NCI-H82 (cell line): ENCODE results near the gene RNF227.
A peak's percentile ranks its signal among the peaks of the same experiment; 100 is the strongest.

Experiments used
- DNase-seq: peaks from one replicate; lab custom pipeline; 2025; lab: John Stamatoyannopoulos, UW

RNF227 gene

GRCh38 chr17:7889166-7889955 is 26.7 kb downstream of the RNF227 start:
- DNase-seq, result peak; percentile 96

DNA sequence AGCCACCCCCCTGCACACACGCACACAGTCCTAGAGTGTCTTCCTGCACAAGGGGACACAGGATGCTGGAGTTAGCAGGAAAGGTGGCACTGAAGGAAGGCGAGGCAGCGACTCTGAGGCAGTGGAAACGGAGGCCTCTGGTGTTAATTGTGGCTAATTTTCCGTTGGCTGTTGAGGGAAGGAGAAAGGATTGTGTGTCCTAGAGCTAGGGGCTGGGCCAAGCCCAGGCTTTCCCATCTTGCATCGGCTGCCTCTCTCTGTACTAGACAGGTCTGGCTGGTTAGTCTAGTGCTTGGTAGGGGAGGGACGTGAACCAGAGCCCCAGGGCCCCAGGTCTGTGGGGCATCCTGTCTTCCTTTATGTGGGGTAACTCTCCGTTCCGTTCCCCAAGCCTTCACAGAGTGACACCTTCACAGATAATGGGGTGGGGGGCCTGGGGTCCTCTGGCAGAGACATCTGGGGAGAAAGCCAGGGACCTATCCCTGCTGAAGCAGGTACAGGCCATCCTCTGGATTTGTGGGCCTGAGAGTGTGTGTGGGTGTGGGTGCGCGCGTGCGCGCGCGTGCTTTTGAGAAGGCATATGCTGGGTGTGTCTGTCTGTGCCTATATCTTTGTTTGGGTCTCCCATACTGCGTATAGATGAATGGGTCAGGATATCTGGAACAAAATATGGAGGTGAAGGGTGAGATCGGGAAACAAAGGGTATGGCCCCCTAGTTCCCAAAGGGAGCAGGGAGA is 27.7 kb downstream of the RNF227 start, which contains the start of gene CHD3:
Gene CHD3 (plus strand): TSS at position 606 of the 737 bp plus-strand sequence. CDS start 212 bp downstream, outside the sequence.
- peak; percentile 53 for DNase-seq

DNA sequence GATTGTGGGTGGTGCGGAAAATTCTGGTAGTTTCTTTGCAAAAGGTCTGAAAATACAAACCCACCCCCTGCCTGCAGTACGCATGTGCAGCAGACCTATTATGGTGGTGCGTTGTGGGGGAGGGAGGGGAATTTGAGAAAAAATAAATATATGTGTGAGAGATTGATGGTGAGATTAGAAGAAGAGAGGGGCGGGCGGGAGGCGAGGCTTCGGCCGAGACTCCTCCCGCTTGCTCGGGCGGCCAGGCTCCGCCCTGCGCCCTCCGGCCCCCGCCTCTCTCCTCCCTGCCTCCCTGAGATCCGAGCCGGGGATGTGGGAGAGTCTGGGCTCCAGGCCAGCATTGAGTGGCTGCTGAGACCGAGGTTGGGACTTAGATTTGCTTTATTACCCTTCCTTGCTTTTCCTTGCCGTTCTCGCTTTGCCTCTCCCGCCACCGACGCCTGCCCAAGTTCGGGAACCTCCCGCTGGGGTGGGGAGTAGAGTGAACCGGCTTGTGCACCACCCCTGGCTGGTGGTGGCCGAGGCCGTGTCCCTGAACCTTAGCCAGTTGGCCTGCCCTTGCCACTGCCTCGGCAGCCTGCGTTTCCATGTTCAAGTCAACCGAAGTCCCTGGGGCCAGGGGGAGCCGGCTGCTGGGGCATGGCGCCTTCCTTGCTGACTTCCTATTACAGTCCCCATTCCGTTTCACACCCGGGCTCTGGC is 28.5 kb downstream of the RNF227 start:
- peak; percentile 98 for DNase-seq

DNA sequence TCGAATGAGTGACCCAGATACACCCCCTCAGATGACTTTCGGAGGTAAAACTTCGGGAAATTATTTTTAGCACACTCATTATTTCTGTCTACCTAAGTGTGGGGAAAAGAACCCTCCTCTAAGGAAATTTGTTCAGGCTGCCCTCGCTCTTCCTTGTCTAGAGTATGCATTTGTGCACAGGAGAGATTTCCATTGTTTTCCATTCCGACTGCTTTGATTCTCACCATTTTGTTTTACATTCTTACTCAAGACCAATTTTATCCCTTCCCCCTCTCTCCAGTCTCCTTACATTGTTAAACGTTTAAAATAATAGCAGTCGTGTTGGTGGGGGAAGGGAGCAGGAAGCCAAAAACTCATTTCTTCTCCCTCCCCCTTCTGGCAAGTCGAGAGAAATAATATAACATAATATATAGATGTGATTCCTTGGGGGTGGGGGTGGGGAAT is 29.0 kb downstream of the RNF227 start:
- DNase-seq, result no peak

DNA sequence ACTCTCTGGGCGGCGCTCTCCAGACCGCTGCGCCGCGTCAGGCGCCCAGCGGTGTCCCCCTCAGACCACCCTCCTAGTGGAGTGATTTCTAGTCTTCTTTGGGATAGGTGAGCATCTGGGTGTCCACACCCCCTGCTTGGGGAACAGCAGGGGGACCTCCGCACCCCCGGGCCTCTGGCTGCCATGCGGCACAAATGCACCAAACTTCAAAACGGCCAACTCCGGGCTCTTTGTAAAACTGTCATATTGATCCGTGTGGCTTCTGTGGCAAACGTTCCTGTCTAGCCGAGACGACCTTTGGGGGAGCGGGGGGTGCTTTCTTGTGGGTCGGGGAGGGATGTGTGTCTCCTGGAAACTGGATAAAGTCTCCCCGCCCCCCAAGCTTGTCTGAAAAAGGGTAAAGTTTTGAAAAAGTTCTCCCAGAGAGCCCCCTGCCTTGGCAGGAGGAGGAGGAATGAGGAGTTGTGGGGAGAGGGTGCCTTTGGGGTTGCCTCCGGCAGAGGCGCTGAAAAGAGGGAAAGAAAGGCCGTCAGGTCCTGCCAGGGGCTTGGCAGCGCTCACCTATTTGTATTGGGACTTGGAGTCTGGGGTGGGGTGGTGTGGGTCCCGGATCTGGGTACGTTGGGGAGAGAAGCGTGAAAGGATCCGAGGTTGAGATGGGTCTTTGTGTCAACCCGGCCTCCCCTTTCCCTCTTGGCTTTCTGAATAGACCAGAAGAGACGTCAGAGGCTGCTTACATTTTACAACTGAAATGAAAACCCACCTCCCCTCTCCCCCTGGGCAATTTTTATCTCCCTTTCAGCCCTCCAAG is 29.7 kb downstream of the RNF227 start:
- peak; percentile 69 for DNase-seq

- DNase-seq, result peak; percentile 77
Observed at GRCh38 chr17:7885367-7886226, 30.5 kb downstream of the RNF227 start.

DNA sequence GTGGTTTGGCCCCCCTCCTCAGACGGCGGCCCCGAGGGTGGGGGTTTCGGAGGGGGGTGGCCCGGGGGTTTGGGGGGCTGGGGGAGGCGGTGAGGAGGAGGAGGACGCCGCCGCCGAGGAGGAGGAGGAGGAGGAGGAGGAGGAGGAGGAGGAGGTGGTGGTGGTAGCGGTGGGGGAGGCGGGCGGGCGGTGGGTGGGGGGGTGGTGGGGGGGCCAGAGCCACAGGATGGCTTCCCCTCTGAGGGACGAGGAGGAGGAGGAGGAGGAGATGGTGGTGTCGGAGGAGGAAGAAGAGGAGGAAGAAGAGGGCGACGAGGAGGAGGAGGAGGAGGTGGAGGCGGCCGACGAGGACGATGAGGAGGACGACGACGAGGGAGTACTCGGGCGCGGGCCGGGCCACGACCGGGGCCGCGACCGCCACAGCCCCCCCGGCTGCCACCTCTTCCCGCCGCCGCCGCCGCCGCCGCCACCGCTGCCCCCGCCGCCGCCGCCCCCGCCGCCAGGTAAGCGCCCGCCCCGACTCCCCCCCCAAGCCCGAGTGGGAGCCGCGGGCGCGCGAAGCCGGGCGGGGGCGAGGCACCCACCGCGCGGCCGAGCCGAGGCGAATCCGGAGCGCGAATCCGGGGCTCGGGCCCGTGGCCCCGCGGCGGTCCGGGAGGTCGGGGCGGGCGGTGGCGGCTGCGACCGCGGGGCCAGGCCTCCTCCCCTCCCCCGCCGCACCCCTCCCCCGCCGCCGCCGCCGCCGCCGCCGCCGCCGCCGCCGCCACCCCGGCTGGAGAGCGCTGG is 31.3 kb downstream of the RNF227 start:
- peak; percentile 48 for DNase-seq

GRCh38 chr17:7883781-7884386 is 32.2 kb downstream of the RNF227 start:
- DNase-seq, result peak; percentile 31

DNA sequence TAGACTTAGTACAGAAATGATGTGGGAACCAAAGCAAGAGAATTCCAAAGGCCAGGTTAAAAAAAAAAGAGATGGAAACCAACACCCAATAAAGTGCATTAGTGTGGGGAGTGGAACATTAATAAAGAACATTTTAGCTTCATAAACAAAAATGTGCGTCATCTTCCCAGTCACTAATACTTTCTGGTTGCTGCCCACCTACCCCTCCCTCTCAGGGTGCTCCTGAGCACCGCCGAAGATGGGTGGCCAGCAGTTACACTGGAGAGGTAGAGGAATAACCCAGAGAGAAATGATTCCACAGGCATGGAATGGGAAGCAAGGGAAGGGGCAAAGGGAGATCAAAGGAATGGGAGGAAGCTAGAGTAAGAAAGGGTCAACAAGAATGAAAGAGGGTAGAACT is 33.5 kb downstream of the RNF227 start:
- peak; percentile 42 for DNase-seq

DNA sequence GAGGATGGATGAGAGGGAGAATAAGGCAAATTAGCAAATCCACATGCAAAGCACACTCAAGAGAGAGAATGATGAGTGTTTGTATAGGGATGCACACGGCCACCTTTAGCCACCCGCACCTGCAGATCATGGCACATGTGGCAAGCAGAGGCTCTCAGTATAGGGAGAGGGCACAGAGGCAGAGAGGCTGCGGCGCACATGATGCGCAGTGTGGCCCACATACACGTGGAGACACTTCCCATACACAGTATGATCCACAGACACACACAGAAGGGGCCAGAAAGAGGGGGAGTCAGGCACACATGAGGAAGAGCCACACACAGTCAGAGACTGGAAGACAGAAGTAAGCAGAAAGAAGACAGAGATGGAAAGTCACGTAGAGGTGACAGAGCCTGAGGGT is 34.0 kb downstream of the RNF227 start:
- peak; percentile 59 for DNase-seq

DNA sequence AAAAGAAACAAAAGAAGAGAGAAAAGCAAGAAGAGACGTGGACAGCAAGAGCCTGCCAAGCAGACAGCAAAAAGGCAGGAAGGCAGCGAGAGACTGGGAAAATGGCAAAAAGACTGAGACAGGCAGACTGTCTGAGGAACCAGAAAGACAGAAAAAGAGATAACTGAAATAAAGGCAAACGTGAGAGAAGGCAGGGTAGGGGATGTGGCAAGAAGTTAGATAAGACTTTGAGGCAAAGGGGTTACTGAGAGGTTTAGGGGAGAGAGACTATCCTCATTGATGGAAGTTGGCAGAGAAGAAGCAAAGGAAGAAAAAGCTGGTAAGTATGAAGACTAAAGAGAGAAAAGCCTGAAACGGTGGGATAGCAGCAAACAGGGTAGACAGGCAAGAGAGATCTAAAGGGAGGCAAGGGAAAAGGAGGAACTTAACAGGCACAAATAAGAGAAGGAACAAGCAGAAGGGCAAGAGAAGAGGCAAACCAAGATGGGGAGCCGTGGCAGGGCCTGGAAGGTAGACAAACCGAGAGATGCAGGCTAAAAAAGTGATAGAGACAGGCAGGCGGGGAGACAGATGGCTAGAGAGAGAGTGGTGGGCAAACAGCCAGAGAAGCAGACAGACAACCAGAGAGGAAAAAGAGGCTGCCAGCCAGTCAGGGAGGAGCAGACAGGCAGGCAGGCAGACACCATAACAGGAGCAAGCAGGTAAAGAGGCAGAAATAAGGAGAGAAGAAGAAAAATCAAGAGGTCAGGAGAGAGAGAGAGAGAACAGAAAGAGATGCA is 34.6 kb downstream of the RNF227 start:
- peak; percentile 89 for DNase-seq

DNA sequence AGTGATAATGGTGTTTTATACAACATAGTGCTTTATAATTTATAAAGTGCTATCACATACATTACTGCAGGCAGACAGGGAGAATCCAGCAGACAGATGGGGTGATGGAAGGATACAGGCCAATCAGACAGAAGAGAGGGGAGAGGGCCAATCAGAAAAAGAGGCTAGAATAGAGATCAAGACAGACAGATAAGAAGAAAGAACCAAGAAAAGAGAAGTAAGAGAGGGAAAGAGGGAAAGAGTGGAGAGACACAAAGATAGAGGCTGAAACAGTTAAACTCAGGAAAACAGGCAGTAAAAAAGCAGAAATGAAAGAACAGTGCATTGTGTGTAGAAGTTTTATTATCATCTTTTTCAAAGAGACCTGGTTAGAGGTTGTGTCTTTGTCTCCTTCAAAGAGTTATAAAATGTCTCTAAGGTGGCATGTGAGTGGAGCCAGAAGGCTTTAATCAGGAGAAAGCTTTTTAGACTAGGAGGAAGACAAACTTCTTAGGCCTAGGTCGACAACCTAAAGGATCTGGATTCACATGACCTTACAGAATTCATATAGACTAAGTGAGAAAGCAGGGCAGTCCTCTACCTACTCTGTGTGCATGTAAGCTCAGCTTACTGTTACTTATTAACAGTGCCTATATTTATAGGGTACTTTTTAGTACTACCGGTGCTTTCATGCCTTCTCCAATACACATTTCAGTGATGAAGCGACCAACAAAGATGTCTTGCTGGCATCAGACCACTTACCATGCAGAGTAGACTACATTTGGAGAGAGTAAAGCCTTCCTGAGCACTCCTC is 35.8 kb downstream of the RNF227 start:
- DNase-seq, result peak; percentile 59

DNA sequence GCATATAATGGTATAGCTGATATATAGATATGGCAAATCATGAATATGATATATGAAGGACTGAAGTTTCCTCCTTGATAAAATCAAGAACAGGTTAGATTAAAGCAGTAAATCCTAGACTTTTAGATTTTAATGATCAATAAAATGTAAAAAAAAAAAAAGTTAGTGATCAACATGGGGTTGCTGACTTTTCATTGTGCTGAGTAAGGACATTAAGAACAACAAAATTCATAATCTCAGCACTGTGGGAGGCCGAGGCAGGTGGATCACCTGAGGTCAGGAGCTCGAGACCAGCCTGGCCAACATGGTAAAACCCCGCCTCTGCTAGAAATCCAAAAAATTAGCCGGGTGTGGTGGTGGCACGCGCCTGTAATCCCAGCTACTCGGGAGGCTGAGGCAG is 37.9 kb downstream of the RNF227 start:
- DNase-seq, result no peak

DNA sequence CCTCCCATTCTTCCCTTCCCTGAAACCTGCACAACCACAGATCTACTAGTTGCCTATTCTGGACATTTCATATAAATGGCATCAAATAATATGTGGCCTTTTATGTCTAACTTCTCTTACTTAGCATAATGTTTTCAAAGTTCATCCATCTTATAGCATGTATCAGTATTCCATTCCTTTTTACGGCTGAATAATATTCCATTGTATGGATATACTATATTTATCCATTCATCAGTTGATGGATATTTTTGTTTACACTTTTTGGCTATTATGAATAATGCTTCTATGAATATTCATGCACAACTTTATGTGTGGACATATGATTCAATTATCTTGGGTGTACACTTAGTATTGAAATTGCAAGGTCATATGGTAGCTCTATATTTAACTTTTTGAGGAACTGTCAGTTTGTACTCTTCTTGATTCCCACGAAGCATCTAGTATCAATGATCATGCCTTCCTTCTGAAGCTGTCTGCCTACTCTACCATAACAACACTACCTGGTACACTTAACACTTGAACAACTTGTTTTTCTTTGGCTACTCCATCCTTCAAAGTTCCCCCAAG is 40.2 kb downstream of the RNF227 start:
- DNase-seq, result no peak

GRCh38 chr17:7873051-7873450 is 43.0 kb downstream of the RNF227 start:
- DNase-seq, result no peak

GRCh38 chr17:7867881-7868329 is 48.2 kb downstream of the RNF227 start:
- DNase-seq, result no peak

DNA sequence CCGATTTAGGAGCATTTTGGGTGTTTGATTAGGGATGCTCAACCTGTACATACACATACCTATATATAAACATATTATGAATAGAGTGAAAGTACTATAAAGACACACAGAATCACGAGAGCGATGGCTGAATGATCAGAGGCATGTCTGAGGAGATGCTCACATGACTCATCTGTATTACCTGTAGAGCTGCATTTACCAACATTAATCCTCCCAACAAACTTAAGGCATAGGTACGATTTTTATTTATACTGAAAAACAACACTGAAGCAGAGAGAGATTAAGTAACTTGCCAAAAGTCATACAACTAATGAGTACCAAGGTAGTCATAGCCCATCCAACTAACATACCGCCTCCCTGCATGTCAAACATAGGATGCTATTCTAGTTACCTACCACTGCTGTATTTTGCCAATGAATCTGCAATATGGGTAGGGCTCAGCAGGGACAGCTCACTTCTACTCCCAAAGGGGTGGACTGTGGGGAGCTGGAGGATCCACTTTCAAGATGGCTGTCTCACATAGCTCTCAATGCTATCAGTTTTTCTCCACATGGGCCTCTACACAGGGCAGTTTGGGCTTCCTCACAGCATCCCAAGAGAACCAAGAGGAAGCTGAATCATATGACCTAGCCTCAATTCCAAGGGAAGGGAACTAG is 51.0 kb downstream of the RNF227 start:
- no peak for DNase-seq
